SW 1271 (cell line): ENCODE data around the gene SUN3.
"Not testable (repeated sequence)": the region's sequence is repeated elsewhere in the genome, so short reads cannot be mapped to it uniquely, and the experiment has no call there.

ENCODE experiments used
- DNase-seq, 2 experiments: peaks; one replicate each; lab custom pipeline; 2025; lab: John Stamatoyannopoulos, UW

The SUN3 gene

DNA sequence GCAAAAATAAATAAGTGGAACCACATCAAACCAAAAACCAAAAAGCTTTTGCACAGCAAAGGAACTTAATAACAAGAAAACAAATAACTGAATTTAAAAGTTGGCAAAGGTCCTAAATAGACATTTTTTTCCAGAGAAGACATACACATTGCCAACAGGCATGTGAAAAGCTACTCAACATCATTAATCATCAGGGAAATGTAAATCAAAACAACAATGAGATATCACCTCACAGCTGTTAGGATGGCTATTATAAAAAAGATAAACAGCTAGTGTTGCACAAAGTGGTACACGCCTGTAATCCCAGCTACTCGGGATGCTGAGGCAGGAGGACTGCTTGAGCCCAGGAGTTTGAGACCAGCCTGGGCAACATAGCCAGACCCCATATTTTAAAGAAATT lies 2.2 kb upstream of the SUN3 start:
- no peak for DNase-seq

DNA sequence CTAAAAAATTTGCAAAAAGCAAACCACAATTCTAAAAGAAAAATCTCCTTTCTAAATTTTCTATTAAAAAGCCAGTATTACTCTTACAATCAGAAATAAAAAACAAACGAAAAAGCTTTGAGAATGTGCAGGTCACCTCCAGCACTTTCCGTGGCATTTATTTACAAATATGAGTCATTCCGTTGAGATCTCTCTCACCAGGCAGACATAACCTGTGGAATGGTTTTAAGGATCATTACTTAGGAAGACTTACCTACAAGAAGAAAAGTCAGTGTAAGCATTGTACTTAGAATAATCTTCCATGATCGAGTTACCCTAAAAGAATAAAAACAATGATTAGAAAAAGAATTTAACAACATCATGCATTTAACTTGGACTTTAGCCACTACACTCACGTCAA lies 3.3 kb downstream of the SUN3 start:
- no peak for DNase-seq

DNA sequence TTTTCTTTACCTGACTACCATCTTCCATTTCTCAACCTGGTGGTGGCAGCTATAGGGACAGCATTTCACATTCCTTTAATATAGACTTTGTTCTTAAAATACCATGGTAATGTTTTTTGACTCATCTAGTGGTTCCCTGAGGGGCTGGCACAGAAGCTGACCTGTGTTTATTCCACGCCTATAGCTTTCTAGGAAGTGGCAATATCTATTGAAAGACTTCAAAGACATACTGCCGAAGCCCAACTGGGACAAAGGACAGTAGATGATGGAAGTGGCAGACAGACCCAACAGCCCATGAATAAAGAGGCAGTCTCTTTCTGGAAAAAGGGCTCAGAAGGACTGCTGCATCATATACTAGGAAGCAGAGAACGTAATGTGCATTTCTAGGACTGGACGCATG lies 11.2 kb downstream of the SUN3 start:
- no peak for DNase-seq

DNA sequence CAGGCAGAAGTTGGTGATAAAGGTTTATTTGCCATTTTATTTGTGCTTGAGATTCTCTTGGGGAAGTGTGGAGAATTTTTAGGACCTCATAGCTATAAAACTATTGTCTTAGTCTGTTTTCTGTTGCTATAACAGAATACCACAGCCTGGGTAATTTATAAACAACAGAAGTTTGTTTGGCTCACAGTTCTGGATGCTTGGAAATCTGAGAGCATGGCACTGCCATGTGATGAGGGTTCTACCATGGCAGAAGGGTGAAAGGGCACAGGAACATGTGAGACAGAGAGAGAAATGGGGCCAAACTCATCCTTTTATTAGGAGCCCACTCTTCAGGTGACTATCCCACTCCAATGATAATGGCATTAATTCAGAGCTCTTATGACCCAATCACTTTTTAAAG lies 12.3 kb downstream of the SUN3 start:
- no peak for DNase-seq

DNA sequence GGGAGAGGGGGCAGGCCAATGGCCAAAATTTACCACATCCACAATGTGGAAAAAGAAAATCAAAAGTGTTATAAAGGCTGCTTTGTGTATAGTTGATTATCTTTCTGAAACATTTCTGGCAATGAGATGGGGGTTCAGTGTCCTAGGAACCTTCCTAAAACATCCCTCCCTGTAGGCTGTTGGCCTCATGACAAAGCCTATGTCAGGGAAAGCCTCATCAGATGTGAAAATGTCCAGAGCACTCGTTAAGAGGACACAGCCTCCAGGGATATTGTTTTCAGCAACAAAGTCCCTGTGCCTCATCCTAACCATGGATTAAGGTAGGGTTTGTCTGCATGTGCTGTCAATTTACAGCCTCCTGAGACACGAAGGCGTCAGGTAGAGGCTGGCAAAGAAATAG lies 17.0 kb downstream of the SUN3 start:
- DNase-seq = no peak

DNA sequence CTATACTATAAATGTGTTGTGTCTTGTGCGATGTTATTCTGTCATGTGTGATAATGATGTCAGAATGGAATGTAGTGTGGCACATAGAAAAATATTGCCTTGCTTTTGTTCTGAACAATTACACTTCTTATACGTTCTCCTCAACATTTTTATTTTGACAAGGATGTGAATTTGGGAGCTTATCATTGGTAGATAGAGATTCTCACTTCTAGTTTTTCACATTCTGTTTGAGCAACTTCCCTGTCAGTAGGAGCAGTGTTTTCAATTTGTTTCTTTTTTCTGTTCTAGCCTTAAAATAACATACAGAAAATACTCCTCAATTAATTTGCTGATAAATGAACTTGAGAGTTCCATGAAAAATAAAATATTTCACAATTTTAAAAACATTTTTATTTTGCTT lies 17.6 kb downstream of the SUN3 start:
- DNase-seq = no peak

DNA sequence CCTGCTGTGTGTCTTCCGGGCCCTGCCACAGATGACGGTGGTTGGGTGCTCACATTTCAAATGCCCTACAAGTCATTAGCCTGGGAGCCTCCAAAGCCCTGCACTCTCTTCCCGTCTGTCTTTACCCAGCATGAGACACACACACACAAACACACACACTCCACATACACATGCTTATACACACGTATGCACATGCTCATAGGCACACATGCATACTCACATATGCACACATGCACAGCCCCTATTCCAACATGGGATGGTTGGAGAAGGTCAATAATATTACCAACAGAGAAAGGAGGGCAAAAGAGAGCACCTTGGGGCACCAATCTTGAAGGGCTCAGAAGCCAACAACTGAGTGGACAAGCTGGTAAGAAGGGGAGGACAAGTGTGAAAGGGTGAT lies 19.0 kb downstream of the SUN3 start:
- DNase-seq = no peak

DNA sequence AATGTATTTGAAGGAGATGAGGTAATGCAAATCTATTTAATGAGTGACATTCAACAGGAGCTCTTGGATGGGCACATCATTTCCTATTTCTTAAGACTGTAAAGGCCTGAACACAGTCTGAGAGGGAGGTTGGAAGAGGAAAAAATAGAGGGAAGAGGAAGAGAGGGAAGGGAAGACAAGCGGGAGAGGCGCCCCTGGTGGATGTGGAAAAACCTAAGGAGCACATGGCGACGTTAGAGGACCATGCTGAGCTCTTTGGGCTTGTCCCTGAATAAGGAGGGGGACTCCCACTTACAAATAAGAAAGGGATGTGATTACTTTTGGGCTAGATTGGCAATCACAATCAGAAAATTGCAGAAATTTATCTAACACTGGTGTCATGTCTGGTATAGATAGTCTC lies 19.6 kb downstream of the SUN3 start:
- DNase-seq = no peak

DNA sequence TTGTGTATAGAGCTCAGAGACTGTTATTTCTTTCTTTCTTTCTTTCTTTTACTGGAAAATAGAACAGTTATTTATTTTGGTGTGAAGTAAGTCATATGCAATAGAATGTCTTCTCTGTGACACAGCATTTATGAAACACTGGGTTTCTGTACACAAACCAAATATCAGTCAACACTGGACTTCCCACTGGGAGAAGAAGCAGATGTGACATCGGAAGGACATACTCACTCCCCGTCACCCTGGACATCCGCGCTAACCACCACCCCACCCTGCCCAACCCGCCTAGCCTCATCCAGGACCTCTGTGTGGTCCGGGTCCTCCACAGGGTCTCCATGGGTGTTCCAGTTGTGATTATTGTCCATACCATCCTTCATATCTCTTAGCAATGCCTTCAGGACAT lies 22.0 kb downstream of the SUN3 start:
- no peak for DNase-seq

DNA sequence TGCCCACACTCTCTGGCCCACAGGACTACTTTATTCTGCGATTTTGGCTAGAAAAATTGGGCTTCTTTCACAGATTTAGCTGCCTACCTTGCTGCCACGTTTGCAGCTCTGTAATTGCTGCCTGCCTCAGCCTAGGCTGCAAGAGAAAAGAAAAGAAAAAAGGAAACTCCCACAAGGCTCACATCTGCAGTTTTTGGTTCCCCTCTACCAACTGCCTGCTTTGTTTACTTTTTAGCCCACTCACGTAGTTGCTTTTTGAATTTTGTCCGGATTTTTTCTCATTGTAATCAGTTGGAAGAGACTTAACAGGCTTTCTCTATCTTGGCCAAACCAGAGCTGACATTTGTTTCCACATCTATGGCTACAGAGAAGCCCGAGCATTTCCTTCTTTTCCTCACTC lies 24.3 kb downstream of the SUN3 start:
- no peak for DNase-seq

DNA sequence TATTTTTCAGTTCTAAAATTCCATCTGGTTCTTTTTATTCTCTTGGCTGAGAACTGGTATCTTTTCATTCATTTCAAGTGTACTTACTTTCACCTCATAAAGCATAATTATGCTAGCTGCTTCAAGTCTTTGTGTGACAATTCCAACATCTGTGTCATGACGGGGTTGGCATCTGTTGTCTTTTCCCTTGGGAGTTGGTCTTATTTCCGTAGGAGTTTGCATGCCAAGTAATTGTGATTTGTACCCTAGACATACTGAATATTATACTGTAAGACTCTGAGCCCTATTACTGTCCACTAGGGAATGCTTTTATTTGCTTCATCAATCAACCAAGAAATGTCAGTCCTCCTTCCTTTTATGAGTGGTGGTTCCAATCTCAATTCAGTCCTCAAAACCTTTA lies 24.9 kb downstream of the SUN3 start:
- no peak for DNase-seq

DNA sequence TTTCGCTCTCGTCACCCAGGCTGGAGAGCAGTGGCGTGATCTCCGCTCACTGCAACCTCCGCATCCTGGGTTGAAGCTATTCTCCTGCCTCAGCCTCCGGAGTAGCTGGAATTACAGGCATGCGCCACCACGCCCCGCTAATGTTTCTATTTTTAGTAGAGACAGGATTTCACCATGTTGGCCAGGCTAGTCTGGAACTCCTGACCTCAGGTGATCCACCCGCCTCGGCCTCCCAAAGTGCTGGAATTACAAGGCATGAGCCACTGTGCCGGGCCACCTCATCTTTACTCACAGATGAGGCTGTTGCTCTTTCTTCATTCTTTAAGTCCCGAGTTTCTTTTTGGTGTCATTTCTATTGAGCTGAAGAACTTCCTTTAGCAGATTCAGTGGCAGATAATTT lies 28.7 kb downstream of the SUN3 start:
- not testable (repeated sequence) for DNase-seq

DNA sequence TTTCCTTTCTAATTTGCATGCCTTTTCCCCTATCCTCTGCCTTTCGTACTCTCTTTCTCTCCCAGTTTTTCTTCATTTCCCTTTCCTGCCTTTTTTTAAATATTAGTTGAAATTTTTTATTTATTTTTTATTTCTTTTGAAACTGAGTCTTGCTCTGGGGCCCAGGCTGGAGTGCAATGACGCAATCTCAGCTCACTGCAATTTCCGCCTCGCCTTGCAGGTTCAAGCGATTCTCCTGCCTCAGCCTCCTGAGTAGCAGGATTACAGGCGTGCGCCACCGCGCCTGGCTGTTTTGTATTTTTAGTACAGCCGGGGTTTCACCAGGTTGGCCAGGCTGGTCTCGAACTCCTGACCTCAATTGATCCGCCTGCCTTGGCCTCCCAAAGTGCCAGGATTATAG lies 29.5 kb downstream of the SUN3 start:
- DNase-seq = no peak

DNA sequence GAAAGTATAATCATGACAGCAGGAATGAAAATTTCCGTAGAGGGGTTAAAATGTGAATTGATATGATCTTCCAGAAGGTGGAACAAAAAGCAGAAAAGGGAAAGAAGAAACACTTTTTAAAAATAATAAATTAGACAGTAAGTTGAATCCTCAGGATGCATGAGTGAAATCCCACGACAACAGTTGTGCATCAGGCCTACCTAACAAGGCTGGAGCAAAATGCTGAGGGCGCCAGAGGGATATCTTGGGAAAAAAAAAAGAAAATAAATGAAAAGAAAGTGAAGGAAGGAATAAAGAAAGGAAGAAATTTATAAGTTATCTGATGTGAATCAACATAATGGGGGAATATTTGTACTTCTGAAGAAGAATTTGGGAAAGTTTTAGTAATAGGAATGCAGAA lies 36.5 kb downstream of the SUN3 start:
- DNase-seq = no peak

DNA sequence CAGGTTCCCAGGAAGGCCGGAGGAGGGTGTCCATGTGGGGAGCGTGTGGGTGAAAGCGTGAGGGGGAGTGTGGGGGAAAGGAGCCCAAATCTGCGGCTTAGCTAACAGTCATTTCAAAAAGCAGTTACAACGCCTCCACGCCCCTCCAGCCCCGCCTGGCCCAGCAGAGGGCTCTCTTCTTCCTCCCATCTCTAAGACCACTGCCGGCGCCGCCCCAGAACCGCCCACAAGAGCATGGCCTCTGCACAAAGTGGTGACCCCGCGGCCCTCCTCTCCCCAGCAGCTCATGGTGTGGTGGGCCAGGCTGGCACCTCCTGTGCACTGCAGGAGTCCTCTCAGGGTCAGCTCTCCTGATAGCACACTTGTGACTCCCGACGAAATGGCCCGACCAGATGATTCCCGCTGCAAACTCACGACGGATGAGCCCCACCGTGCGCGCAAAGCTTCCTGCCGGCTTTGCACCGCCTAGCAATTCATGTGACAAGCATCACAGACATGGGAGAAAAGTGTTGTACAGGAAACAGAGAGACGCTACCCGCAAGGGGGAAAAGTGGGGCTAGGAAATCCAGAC lies 37.1 kb downstream of the SUN3 start:
- DNase-seq = peak; percentile 12 to 56

DNA sequence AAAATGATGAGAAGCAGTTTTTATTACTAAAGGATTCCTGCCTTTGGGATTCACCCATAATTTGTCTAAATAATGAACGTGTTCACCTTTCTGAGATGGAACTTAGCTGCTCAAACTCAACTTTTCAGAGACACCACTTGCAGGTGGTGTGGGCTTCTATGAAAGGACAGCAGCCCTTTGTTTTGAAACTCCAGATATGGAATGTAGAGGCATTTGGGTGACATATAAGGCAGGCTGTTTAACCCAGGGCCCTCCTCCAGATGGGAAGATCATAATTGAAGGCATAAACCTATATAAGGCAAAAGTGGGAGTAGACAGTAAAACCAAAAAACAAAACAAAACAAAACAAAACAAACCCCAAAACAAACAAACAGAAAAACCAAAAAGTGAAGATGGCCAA lies 37.6 kb downstream of the SUN3 start:
- no peak for DNase-seq

DNA sequence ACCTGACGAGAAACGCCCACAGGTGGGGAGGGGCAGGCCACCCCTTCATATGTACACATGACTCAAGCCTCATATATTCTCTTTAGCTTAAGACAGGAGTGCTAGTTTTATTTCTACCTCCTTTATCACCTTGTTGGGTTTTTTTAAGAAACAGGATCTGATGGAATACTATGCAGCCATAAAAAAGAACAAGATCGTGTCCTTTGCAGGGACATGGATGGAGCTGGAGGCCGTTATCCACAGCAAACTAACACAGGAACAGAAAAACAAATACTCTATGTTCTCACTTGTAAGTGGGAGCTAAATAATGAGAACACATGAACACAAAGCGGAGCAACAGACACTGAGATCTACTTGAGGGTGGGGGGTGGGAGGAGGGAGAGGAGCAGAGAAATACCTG lies 38.3 kb downstream of the SUN3 start:
- DNase-seq = no peak

DNA sequence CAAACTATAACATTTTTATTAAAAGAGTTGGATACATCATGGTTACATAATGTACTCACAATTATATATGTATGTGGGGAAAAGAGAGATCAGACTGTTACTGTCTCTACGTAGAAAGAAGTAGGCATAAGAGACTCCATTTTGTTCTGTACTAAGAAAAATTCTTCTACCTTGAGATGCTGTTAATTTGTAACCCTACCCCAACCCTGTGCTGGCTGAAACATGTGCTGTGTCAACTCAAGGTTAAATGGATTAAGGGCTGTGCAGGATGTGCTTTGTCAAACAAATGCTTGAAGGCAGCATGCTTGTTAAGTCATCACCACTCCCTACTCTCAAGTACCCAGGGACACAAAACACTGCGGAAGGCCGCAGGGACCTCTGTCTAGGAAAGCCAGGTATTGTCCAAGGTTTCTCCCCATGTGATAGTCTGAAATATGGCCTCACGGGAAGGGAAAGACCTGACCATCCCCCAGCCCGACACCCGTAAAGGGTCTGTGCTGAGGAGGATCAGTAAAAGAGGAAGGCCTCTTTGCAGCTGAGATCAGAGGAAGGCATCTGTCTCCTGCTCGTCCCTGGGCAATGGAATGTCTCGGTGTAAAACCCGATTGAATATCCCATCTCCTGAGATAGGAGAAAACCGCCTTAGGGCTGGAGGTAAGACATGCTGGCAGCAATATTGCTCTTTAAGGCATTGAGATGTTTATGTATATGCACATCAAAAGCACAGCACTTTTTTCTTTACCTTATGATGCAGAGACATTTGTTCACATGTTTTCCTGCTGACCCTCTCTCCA lies 39.1 kb downstream of the SUN3 start:
- DNase-seq = not testable (repeated sequence)

DNA sequence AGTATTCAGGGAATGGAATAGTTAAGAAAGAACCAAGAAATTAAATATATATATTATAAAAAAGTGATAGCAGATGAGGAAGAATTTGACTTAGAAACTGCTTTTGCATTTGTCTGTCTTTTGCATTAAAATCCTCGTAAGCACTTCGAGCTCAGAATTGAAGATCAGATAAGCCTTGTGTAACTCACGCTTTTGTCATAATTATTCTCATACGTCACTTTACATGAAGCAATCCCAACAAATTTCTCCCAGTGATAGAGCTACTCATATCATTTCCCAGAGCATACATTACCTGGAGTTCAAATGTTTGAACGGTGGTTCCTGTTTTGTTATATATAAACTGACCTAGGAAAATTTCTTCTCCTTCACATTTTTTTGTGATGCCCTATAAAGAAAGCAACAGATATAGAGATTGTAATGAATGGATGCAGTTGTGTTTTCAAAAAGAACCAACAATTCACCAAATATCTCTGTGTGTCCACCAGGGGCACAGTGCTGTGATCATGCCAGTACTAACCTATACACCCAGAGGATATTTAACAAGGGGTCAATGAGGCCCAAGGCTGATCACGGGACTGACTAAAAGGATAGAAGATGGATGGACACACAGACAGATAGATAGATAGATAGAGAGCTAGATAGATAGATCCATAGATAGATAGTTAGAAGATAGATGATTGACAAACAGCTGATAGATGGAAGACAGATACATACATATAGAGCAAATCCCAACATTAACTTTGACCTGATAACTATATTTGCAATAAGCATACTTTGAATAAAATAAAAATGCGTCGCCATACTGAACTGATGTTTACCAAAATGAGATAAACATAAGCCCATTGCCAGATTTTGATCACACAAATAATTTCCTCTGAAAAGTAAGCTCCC lies 40.2 kb downstream of the SUN3 start:
- peak in 1 of 2 experiments; percentile 25 for DNase-seq

DNA sequence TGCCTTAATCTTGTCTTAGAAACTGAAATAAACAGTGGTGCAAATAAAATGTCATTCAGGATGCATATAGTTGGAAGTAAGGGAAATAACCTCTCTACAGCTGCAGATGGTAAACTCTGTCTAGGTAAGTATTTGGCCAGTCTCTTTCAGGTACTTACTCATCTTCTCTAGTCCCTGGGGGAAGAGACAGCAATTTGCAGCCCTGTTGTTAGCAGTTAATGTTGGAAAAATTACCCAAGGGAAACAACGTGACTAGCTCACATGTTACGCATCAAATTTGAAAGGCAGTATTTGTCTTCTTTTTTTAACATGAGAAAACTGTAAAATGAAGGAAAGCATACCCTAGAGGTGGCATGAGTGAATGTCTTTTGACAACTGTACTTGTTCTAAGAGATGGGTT lies 46.3 kb downstream of the SUN3 start:
- no peak for DNase-seq

DNA sequence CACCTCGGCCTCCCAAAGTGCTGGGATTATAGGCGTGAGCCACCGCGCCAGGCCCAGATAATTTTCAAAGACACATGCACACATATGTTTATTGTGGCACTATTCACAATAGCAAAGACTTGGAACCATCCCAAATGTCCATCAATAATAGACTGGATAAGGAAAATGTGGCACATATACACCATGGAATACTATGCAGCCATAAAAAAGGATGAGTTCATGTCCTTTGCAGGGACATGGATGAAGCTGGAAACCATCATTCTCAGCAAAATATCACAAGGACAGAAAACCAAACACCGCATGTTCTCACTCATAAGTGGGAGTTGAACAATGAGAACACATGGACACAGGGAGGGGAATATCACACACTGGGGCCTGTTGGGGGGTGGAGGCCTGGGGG lies 48.3 kb downstream of the SUN3 start:
- not testable (repeated sequence) for DNase-seq

DNA sequence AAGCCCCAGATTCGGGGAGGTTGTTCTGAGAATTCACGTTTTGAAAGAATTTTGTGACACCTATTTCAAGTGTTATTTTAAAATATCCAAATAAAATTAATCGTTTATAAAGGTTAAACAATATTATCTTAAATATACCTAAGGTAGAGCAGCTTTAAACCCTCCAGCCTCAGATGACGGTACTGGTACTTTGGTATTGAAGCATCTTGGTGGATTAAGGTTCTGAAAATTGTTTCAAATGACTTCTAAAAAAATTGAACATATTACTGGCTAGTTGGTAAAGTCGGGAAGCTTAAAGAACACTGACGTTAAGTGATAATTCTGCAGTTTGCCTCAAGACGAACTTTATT lies 49.1 kb downstream of the SUN3 start:
- no peak for DNase-seq

DNA sequence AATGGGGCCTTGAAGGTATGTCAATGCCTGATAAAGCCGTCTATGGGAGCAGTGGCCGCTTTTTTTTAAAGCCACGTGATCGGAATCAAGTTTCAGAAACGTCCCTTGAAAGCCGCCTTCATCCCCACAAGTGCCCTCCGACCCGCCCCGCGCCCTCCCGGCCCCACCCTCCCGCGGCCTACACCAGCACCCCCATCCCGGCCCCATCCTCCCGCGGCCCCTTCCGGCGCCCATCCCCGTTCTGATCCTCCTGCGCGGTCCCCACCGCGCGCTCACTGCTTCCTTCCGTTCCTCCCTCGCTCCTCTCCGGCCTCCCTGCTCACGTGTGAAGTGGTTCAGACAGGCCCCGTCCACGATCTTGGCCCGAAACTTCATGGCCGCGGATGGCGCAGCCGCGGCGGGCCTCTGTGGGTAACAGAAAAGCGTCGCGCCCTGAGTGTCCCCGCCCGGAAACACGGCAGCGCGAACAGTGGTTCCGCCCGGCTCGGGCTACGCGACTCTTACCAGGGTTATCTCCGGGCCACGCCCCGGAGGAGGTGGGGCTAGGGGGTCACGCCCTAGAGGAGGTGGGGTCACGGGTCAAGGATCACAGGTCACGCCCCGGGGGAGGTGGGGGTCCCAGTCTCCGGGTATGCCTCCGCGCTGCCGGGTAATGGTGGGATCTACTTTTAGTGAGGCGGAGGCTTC lies 49.6 kb downstream of the SUN3 start, which contains the start of gene HUS1:
HUS1 (minus strand) TSS at position 471 of the 687 bp plus-strand sequence; CDS start at position 375, 96 bp downstream.
- DNase-seq = peak; percentile 83 to 86
